Type B pancreatic cell (in vitro differentiated cells): Measurements from ENCODE around the gene ERF. TPM values are rescaled to one million over a fixed set of nuclear protein-coding genes. Genes with fewer than 3 reads are reported as not detected.

Source experiments
- DNase-seq: peaks from one replicate; pipeline ENCODE4 v3.0.0; 2021; ENCODE audit warnings: mixed read lengths; ENCODE audit not compliant: unreplicated experiment; ENCODE audit errors: extremely low spot score
- H3K27ac Mint-ChIP-seq: 2 replicates; pipeline ENCODE4 v1.8.0; 2021; ENCODE audit warnings: mild to moderate bottlenecking, mixed read lengths
- H3K27me3 Mint-ChIP-seq: 2 replicates; pipeline ENCODE4 v1.8.0; 2021; ENCODE audit warnings: mixed read lengths
- H3K36me3 Mint-ChIP-seq: 2 replicates; pipeline ENCODE4 v1.8.0; 2021; ENCODE audit warnings: mixed read lengths
- H3K4me1 Mint-ChIP-seq: one replicate; pipeline ENCODE4 v1.8.0; 2021; ENCODE audit warnings: mixed read lengths; ENCODE audit not compliant: unreplicated experiment
- H3K4me3 Mint-ChIP-seq: 2 replicates; pipeline ENCODE4 v1.8.0; 2021; ENCODE audit warnings: mild to moderate bottlenecking, mixed read lengths
- H3K9me3 Mint-ChIP-seq: 2 replicates; pipeline ENCODE4 v1.8.0; 2021; ENCODE audit warnings: mixed read lengths
- CTCF ChIP-seq: fragments of 200-600 bp; sonication (generic); conservative IDR thresholded peaks from 2 replicates; pipeline ENCODE4 v1.5.0; 2021; ENCODE audit warnings: antibody characterized with exemption, mild to moderate bottlenecking
- total RNA-seq: library from RNA; stranded (reverse); gene quantifications from 2 replicates; pipeline ENCODE4 v1.2.1, GENCODE V29; 2021; ENCODE audit warnings: low replicate concordance

Gene ERF
- total RNA-seq, 1 donor from 2014 or later = 78.9 TPM

- H3K27me3 Mint-ChIP-seq = no peaks in the 10 kb centered on the region
- peaks cover 11% of the 10 kb centered on the region for H3K36me3 Mint-ChIP-seq
- peak; percentile 88 for DNase-seq
- peaks cover 8% of the 10 kb centered on the region for H3K4me1 Mint-ChIP-seq
- no peak overlapping the region for H3K27ac Mint-ChIP-seq
- H3K9me3 Mint-ChIP-seq = no peaks in the 10 kb centered on the region
- no peak overlapping the region for H3K4me3 Mint-ChIP-seq
- peak; percentile 89 for TF ChIP-seq CTCF
These were observed 41.0 kb upstream of the ERF start for GRCh38 chr19:42295831-42296525.

DNA sequence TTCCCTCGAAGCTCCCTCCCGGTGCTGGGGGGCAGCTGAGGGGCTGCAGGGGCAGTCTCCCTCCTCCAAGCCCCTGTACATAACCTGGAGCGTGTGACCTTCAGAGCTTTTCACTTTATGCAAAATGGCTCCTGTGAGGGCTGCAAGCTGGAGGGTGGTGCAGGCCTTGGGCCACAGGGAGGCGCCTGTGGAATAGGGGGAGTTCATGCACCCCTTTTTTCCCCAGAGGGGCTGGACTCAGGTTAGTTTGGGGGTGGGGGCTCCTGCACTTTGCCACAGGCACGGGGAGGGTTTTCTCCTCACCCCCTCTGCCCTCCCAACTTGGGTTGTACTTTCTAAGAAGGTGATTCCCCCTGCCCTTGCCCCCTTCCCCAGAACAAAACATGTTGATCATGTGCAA is 40.4 kb upstream of the ERF start:
- no peak for DNase-seq
- Mint-ChIP-seq H3K4me3 (no peak overlapping the region), H3K27me3 (no peaks in the 10 kb centered on the region), H3K9me3 (no peaks in the 10 kb centered on the region), H3K4me1 (peaks cover 8% of the 10 kb centered on the region), H3K27ac (no peak overlapping the region), H3K36me3 (peaks cover 11% of the 10 kb centered on the region)
- no peak for TF ChIP-seq CTCF

GRCh38 chr19:42294471-42295137 is 39.7 kb upstream of the ERF start:
- peaks cover 8% of the 10 kb centered on the region for H3K4me1 Mint-ChIP-seq
- no peak overlapping the region for H3K27ac Mint-ChIP-seq
- DNase-seq = no peak
- no peak overlapping the region for H3K4me3 Mint-ChIP-seq
- peaks cover 8% of the 10 kb centered on the region for H3K36me3 Mint-ChIP-seq
- H3K27me3 Mint-ChIP-seq = no peaks in the 10 kb centered on the region
- no peak for TF ChIP-seq CTCF
- no peaks in the 10 kb centered on the region for H3K9me3 Mint-ChIP-seq

DNA sequence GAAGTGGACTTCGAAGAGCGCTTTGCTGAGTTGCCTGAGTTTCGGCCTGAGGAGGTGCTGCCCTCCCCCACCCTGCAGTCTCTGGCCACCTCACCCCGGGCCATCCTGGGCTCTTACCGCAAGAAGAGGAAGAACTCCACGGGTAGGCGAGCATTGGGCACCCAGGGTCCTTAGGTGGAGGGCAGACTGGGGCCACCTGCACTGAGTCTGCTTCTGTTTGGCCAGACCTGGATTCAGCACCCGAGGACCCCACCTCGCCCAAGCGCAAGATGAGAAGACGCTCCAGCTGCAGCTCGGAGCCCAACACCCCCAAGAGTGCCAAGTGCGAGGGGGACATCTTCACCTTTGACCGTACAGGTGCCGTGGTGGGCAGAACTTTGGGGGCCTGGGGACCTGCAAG is 39.0 kb upstream of the ERF start:
- Mint-ChIP-seq H3K4me3 (no peak overlapping the region), H3K9me3 (no peaks in the 10 kb centered on the region), H3K4me1 (peaks cover 8% of the 10 kb centered on the region), H3K27me3 (no peaks in the 10 kb centered on the region), H3K27ac (no peak overlapping the region), H3K36me3 (peaks cover 8% of the 10 kb centered on the region)
- TF ChIP-seq CTCF = no peak
- DNase-seq = no peak

GRCh38 chr19:42293540-42293939 is 38.6 kb upstream of the ERF start:
- TF ChIP-seq CTCF = peak; percentile 43
- DNase-seq = no peak
- Mint-ChIP-seq H3K27me3 (no peaks in the 10 kb centered on the region), H3K4me3 (no peak overlapping the region), H3K27ac (no peak overlapping the region), H3K36me3 (peaks cover 8% of the 10 kb centered on the region), H3K9me3 (no peaks in the 10 kb centered on the region), H3K4me1 (peaks cover 8% of the 10 kb centered on the region)
